ENCODE results near the gene MAL. TPM values are rescaled to one million over a fixed set of nuclear protein-coding genes. Genes with fewer than 3 reads are reported as not detected.

The MAL gene
- total and polyA plus RNA-seq, 2 of the 13 experiments (the other 11 are each of a cell fraction or from before 2014, with no cell fraction given) = not detected

DNA sequence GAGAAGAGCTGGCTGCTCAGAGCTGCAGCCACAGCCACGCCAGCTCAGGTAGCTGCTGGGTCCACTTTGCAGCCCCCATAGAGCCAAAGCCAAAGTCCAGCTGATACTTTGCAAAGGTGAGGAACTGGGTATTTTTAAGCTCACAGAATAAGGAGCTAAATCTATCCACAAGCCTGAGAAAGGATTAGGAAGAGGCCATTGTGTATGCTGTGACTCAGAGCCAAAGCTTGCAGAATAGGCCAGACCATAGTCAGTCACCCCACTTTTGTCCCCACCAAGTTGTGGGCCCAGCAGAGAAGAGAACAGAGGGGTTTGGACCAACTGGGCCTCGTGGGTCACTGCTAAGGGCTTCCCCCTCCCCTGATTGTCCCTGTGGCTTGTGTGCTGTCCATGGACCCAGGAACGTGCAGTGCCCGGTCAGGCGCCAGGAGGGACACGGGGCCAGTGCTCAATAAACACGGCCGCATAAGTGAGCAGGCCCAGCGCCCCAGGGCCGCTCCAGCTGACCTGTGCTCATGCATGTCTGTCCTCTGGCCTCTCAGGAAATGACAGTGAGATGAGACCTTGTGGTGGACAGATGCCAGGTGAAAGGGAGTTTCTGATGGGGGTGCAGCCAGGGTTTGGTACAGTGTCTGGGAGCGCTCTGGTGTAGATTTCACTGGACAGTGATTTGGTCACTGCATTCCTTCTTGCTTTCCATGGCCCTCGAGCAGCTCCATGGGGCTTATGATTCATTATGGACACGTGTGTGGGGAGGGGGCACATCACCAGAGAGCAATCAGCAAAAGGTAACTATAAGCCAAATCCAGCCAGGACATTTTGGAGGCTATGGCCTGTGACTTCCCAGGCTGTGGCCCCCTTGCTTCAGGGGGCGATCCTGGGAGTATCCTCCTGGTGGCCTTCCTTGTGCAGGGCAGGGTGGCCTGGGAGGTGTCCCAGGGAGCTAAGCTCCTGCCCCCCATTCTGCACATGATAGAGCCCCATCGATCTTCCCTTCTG is 31.3 kb downstream of the MAL start:
- no peaks in the 10 kb centered on the region for H3K79me2 ChIP-seq (ENCODE audit: insufficient read depth, low read length)
- H3K9me3 ChIP-seq (ENCODE audit: low read length) = no peaks in the 10 kb centered on the region
- 11% methylated on average over 14 of the region's 15 CpGs for WGBS (ENCODE audit: low lambda C conversion rate)
- ATAC-seq (peak; percentile 59), DNase-seq (ENCODE audit: low spot score) (peak; percentile 40), FAIRE-seq (peak; percentile 37)
- peak overlapping the region; percentile 30; the same call in 1 of the 2 replicates for H3K9ac ChIP-seq (ENCODE audit: insufficient read depth, low read depth, low read length)
- no peaks in the 10 kb centered on the region for H3K36me3 ChIP-seq (replicated peaks in 1 of 2; ENCODE audit: control insufficient read depth in 1 of 2, insufficient read depth in 2 of 2, low read length in 2 of 2)
- H2AFZ ChIP-seq (ENCODE audit: low read length) = no peak overlapping the region
- H3K4me1 ChIP-seq (ENCODE audit: insufficient read depth, low read length) = peaks cover 69% of the 10 kb centered on the region
- intact Hi-C loops (cut with micrococcal nuclease; ENCODE audit: unreplicated experiment) = no loop called here
- CTCF ChIA-PET (ENCODE audit: low intra/inter-chr PET ratio, low total read pairs) = no interaction called here
- H3K27me3 ChIP-seq (ENCODE audit: control insufficient read depth in 1 of 2, insufficient read depth in 2 of 2, low read length in 2 of 2) = peaks cover 9 to 51% of the 10 kb centered on the region in 2 experiments
- H4K20me1 ChIP-seq (ENCODE audit: insufficient read depth, low read length) = no peaks in the 10 kb centered on the region
- BruUV-seq (replicated peaks) = no TSS peak
- POLR2A ChIA-PET = no interaction called here
- in situ Hi-C loops (cut with HindIII; ENCODE audit: extremely low pct_ligation_motif_present, low pct_unique_long_range_greater_than_20kb) = no loop called here
- peak overlapping the region; percentile 18 to 61 (median 42) for H3K4me3 ChIP-seq (replicated peaks in 1 of 3; ENCODE audit: insufficient read depth in 1 of 3, low read depth in 2 of 3, low read length in 3 of 3)
- H3K27ac ChIP-seq (ENCODE audit: extremely low read length, insufficient read depth, low read length) = no peak overlapping the region
- H3K4me2 ChIP-seq (ENCODE audit: low read depth, low read length) = peak overlapping the region; percentile 85
- TF ChIP-seq SP5 (CRISPR knock-in tag; IDR thresholded peaks at IDR 0.05; ENCODE audit: borderline replicate concordance, low read depth) (no peak), ZBTB10 (CRISPR knock-in tag; IDR thresholded peaks at IDR 0.05; ENCODE audit: borderline replicate concordance) (peak; percentile 48; the same call in 1 of the 2 replicates), PAX8 (CRISPR knock-in tag; IDR thresholded peaks at IDR 0.05; ENCODE audit: borderline replicate concordance) (no peak), ZMAT3 (CRISPR knock-in tag; conservative IDR thresholded peaks at IDR 0.05) (no peak), ZNF350 (CRISPR knock-in tag; IDR thresholded peaks at IDR 0.05; ENCODE audit: borderline replicate concordance, low read depth) (no peak), ZNF598 (CRISPR knock-in tag; IDR thresholded peaks at IDR 0.05; ENCODE audit: borderline replicate concordance) (peak; percentile 68; the same call in 1 of the 2 replicates), CHCHD3 (CRISPR knock-in tag; IDR thresholded peaks at IDR 0.05) (no peak), RFX5 (IDR thresholded peaks at IDR 0.05; ENCODE audit: low read depth, low read length) (no peak), SRSF4 (IDR thresholded peaks at IDR 0.05; ENCODE audit: low read depth, low read length, poor library complexity, severe bottlenecking) (no peak), KMT2B (CRISPR knock-in tag; IDR thresholded peaks at IDR 0.05) (no peak), ATF7 (IDR thresholded peaks at IDR 0.05) (no peak), ATF7 (CRISPR knock-in tag; IDR thresholded peaks at IDR 0.05) (peak; percentile 58; the same call in 1 of the 2 replicates), ZNF605 (CRISPR knock-in tag; IDR thresholded peaks at IDR 0.05) (no peak), ZNF691 (CRISPR knock-in tag; IDR thresholded peaks at IDR 0.05; ENCODE audit: borderline replicate concordance, low read depth) (peak; percentile 96), GABPB1 (CRISPR knock-in tag; IDR thresholded peaks at IDR 0.05) (no peak), JARID2 (CRISPR knock-in tag; IDR thresholded peaks at IDR 0.05; ENCODE audit: insufficient replicate concordance) (no peak), SAFB2 (CRISPR knock-in tag; IDR thresholded peaks at IDR 0.05; ENCODE audit: borderline replicate concordance, low read depth) (0 out of 2 replicates have a peak, but pooled peaks have one; percentile 73), ZNF776 (CRISPR knock-in tag; IDR thresholded peaks at IDR 0.05) (peak; percentile 72; the same call in 1 of the 2 replicates), SP2 (CRISPR knock-in tag; IDR thresholded peaks at IDR 0.05) (no peak)
- TF ChIP-seq, protein P1, sequence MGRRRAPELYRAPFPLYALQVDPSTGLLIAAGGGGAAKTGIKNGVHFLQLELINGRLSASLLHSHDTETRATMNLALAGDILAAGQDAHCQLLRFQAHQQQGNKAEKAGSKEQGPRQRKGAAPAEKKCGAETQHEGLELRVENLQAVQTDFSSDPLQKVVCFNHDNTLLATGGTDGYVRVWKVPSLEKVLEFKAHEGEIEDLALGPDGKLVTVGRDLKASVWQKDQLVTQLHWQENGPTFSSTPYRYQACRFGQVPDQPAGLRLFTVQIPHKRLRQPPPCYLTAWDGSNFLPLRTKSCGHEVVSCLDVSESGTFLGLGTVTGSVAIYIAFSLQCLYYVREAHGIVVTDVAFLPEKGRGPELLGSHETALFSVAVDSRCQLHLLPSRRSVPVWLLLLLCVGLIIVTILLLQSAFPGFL (CRISPR knock-in tag; IDR thresholded peaks at IDR 0.05) = no peak

Data from HepG2 (cell line).